B cell (primary cell): Measurements from ENCODE around the gene THRA. TPM values are rescaled to one million over a fixed set of nuclear protein-coding genes. Genes with fewer than 3 reads are reported as not detected.

Experiments used
- ATAC-seq: fragments of 200-7000 bp; cut with Tn5 transposase; one replicate; pipeline ENCODE4 v1.10.0; 2021; ENCODE audit warnings: low read depth, mild to moderate bottlenecking, moderate number of reproducible peaks, moderate library complexity
- CTCF ChIA-PET: fragments of 350-600 bp; sonication (Branson Sonifier 250); formaldehyde crosslinking; loops from one replicate; lab custom pipeline; 2021; ENCODE audit warnings: antibody characterized with exemption, inconsistent platforms; lab: Charles Lee
- POLR2A ChIA-PET: fragments of 350-600 bp; sonication (Branson Sonifier 250); formaldehyde crosslinking; loops from one replicate; lab custom pipeline; 2021; ENCODE audit warnings: antibody characterized with exemption; lab: Charles Lee
- DNase-seq: peaks from one replicate; pipeline ENCODE4 v3.0.0; 2013
- H2AFZ ChIP-seq: 2 replicates; pipeline ENCODE4 v1.6.1; 2012; ENCODE audit warnings: mild to moderate bottlenecking, low read depth, low read length; ENCODE audit not compliant: insufficient read depth, poor library complexity, severe bottlenecking
- H3K27ac ChIP-seq, 2 donors: 1 replicate in 1 of 2; 2 replicates in 1 of 2; pipeline ENCODE4 v1.5.1; 2012 to 2013; ENCODE audit warnings: low read length in 2 of 2, mild to moderate bottlenecking in 2 of 2, moderate library complexity in 1 of 2
- H3K27me3 ChIP-seq, 4 experiments: fragments of 200-600 bp in 1 of 4; sonication (generic) in 1 of 4; replicated peaks in 1 of 4; 1 replicate in 2 of 4; 2 replicates in 2 of 4; pipeline versions ENCODE4 v1.6.1 to v1.7.0; 2013 to 2016; ENCODE audit warnings: low read length in 3 of 4, mild to moderate bottlenecking in 2 of 4, mixed read lengths in 1 of 4, moderate library complexity in 1 of 4; ENCODE audit not compliant: insufficient read depth in 4 of 4, control insufficient read depth in 3 of 4; ENCODE audit errors: control extremely low read depth in 1 of 4
- H3K36me3 ChIP-seq, 2 experiments: replicated peaks in 1 of 2; 1 replicate in 1 of 2; 2 replicates in 1 of 2; pipeline versions ENCODE4 v1.6.1 to v1.7.1; 2013; ENCODE audit warnings: low read length in 1 of 2; ENCODE audit not compliant: insufficient read depth in 2 of 2, control insufficient read depth in 1 of 2; ENCODE audit errors: control extremely low read depth in 1 of 2, extremely low read depth in 1 of 2
- H3K4me1 ChIP-seq, 2 donors: fragments of 200-600 bp in 1 of 2; sonication (generic) in 1 of 2; 1 replicate in 1 of 2; 2 replicates in 1 of 2; pipeline versions ENCODE4 v1.5.1 to v1.6.1; 2013 to 2017; ENCODE audit warnings: low read length in 2 of 2; ENCODE audit not compliant: control insufficient read depth in 2 of 2, insufficient read depth in 2 of 2
- H3K4me2 ChIP-seq: replicated peaks from 2 replicates; pipeline ENCODE3; 2012; ENCODE audit warnings: mild to moderate bottlenecking, low read depth, low read length; ENCODE audit not compliant: poor library complexity, severe bottlenecking
- H3K4me3 ChIP-seq, 5 experiments: fragments of 200-600 bp in 1 of 5; sonication (generic) in 1 of 5; 1 replicate in 3 of 5; 2 replicates in 2 of 5; pipeline versions ENCODE4 v1.5.1 to v1.7.0; 2011 to 2016; ENCODE audit warnings: low read length in 4 of 5, mild to moderate bottlenecking in 4 of 5, low read depth in 2 of 5, control low read depth in 1 of 5, moderate library complexity in 1 of 5; ENCODE audit not compliant: insufficient read depth in 1 of 5; ENCODE audit errors: control extremely low read depth in 1 of 5, extremely low read depth in 1 of 5
- H3K79me2 ChIP-seq: fragments of 200-600 bp; sonication (generic); one replicate; pipeline ENCODE4 v1.6.0; 2016; ENCODE audit warnings: low read length; ENCODE audit not compliant: control insufficient read depth, insufficient read depth
- H3K9ac ChIP-seq: fragments of 200-600 bp; sonication (generic); 2 replicates; pipeline ENCODE4 v1.6.1; 2017; ENCODE audit warnings: mild to moderate bottlenecking, low read length, moderate library complexity
- H3K9me3 ChIP-seq, 3 donors: one replicate each; pipeline versions ENCODE4 v1.6.1 to v1.7.1; 2013; ENCODE audit warnings: low read length in 2 of 3; ENCODE audit not compliant: control insufficient read depth in 2 of 3, insufficient read depth in 1 of 3; ENCODE audit errors: control extremely low read depth in 1 of 3
- H4K20me1 ChIP-seq: 2 replicates; pipeline ENCODE4 v1.6.0; 2012; ENCODE audit warnings: mild to moderate bottlenecking, low read length; ENCODE audit not compliant: insufficient read depth, control insufficient read depth, poor library complexity, severe bottlenecking
- H3K27ac Mint-ChIP-seq: one replicate; pipeline ENCODE4 v1.8.0; 2021; ENCODE audit warnings: mixed read lengths
- H3K27me3 Mint-ChIP-seq: one replicate; pipeline ENCODE4 v1.8.0; 2021; ENCODE audit warnings: mixed read lengths
- H3K4me1 Mint-ChIP-seq: one replicate; pipeline ENCODE4 v1.8.0; 2021; ENCODE audit warnings: mixed read lengths
- H3K4me3 Mint-ChIP-seq: one replicate; pipeline ENCODE4 v1.8.0; 2021; ENCODE audit warnings: mixed read lengths
- H3K9me3 Mint-ChIP-seq: one replicate; pipeline ENCODE4 v1.8.0; 2022; ENCODE audit warnings: mixed read lengths; ENCODE audit not compliant: insufficient read depth
- EZH2 ChIP-seq: IDR thresholded peaks from 2 replicates; pipeline ENCODE4 v1.6.1; 2012; ENCODE audit warnings: borderline replicate concordance, low read depth, mild to moderate bottlenecking, moderate library complexity, low read length; ENCODE audit not compliant: insufficient read depth, poor library complexity, severe bottlenecking
- WGBS: methylation state at CpG from one replicate; pipeline ENCODE4 v1.1.5; 2013; ENCODE audit warnings: missing lambda C conversion rate; ENCODE audit not compliant: insufficient coverage; 5-methylcytosine and 5-hydroxymethylcytosine counted together
- intact Hi-C: fragments of 100-400 bp; cut with micrococcal nuclease; formaldehyde crosslinking; loops from one replicate; pipeline ENCODE4 v1.10.0; 2022
- polyA plus RNA-seq: library from polyadenylated mRNA; depleted of rRNA; stranded (reverse); fragments of >200 nt; gene quantifications from 2 replicates; pipeline ENCODE4 v1.2.3, GENCODE V29; 2012
- total RNA-seq, 2 donors: library from RNA; stranded (reverse); fragments of 120-200 nt in 1 of 2; gene quantifications; 1 replicate in 1 of 2; 2 replicates in 1 of 2; pipeline versions ENCODE4 v1.2.3 to v1.2.4, GENCODE V29; 2013 to 2022
- TF ChIP-seq, protein P1 (sequence below): fragments of 200-600 bp; IDR thresholded peaks from one replicate; pipeline ENCODE4 v1.8.0; 2022; ENCODE audit warnings: antibody characterized with exemption, mild to moderate bottlenecking

THRA gene
- total and polyA plus RNA-seq, 2 donors (not counting 1 experiment from before 2014, with no cell fraction given) = 8.0 to 17.1 TPM

- no peak overlapping the region for H3K27ac ChIP-seq
- H3K9ac ChIP-seq = no peak overlapping the region
- intact Hi-C loops = no loop called here
- H3K9me3 Mint-ChIP-seq = no peaks in the 10 kb centered on the region
- ChIA-PET POLR2A (interaction anchor here (0.6 to 1.2 kb wide), 2 partner anchors 17 to 32 kb away, joined by 3 read pairs; no protein-coding TSS in a partner anchor), CTCF (interaction anchor here (0.6 to 5.0 kb wide), 6 partner anchors 10 to 80 kb away, joined by 3 to 40 read pairs (median 5); no protein-coding TSS in a partner anchor)
- H3K4me1 ChIP-seq = peaks cover 31 to 40% of the 10 kb centered on the region in 2 donors
- no peak overlapping the region for H3K4me3 ChIP-seq
- 97% methylated on average over 27 of the region's 29 CpGs for WGBS
- peaks cover 0 to 47% of the 10 kb centered on the region in 2 experiments for H3K36me3 ChIP-seq
- TF ChIP-seq, protein P1, sequence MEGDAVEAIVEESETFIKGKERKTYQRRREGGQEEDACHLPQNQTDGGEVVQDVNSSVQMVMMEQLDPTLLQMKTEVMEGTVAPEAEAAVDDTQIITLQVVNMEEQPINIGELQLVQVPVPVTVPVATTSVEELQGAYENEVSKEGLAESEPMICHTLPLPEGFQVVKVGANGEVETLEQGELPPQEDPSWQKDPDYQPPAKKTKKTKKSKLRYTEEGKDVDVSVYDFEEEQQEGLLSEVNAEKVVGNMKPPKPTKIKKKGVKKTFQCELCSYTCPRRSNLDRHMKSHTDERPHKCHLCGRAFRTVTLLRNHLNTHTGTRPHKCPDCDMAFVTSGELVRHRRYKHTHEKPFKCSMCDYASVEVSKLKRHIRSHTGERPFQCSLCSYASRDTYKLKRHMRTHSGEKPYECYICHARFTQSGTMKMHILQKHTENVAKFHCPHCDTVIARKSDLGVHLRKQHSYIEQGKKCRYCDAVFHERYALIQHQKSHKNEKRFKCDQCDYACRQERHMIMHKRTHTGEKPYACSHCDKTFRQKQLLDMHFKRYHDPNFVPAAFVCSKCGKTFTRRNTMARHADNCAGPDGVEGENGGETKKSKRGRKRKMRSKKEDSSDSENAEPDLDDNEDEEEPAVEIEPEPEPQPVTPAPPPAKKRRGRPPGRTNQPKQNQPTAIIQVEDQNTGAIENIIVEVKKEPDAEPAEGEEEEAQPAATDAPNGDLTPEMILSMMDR = no peak
- no peak for TF ChIP-seq EZH2
- peaks cover 0 to 6% (median 0%) of the 10 kb centered on the region in 3 donors for H3K9me3 ChIP-seq
- DNase-seq (no peak), ATAC-seq (no peak)
- no peaks in the 10 kb centered on the region for H3K27me3 Mint-ChIP-seq
- H3K4me1 Mint-ChIP-seq = peaks cover 41% of the 10 kb centered on the region
- H3K79me2 ChIP-seq = no peaks in the 10 kb centered on the region
- H3K27me3 ChIP-seq = no peaks in the 10 kb centered on the region
- H2AFZ ChIP-seq = no peak overlapping the region
- no peak overlapping the region for H3K4me2 ChIP-seq
- no peak overlapping the region for H3K4me3 Mint-ChIP-seq
- H4K20me1 ChIP-seq = no peaks in the 10 kb centered on the region
- H3K27ac Mint-ChIP-seq = peak overlapping the region; percentile 62
Measured at GRCh38 chr17:40093005-40093579, 30.3 kb downstream of the THRA start.

DNA sequence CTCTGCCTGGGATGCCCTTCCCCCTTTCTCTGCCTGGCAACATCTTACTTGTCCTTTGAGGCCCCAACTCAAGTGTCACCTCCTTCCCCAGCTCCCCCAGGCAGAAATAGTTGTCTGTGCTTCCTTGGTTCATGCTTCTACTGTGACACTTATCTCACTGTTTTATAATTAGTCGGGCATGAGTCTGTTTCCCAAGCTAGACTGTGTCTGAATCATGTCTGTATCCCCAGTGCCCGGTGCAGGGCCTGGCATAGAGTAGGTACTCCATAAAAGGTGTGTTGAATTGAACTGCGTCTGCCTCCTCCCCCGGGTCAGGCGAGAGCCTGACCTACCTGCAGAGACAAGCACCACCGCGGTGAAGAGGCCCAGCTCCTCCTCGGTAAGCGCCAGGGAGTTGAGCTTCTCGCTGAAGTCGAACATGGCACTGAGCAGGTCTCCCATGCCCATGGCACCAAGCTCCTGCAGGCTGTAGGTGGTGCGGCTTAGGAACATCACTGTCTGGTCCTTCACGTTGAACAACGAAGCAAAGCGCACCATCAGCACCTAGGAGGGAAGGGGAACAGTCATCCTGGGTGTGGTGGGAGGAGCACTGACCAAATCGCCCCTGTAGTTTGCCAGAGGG lies 30.9 kb downstream of the THRA start:
- H3K4me2 ChIP-seq = no peak overlapping the region
- H4K20me1 ChIP-seq = no peaks in the 10 kb centered on the region
- H3K27ac ChIP-seq = no peak overlapping the region
- TF ChIP-seq, protein P1 = no peak
- no peak for TF ChIP-seq EZH2
- no peak overlapping the region for H3K4me3 ChIP-seq
- no peaks in the 10 kb centered on the region for H3K9me3 Mint-ChIP-seq
- H3K27me3 Mint-ChIP-seq = no peaks in the 10 kb centered on the region
- no peak overlapping the region for H3K9ac ChIP-seq
- ATAC-seq (no peak), DNase-seq (no peak)
- ChIA-PET POLR2A (interaction anchor here (1.2 kb wide), 1 partner anchor 18 kb away, joined by 3 read pairs; no protein-coding TSS in a partner anchor), CTCF (interaction anchor here (1.2 to 5.0 kb wide), 4 partner anchors 10 to 79 kb away, joined by 4 to 40 read pairs (median 6); no protein-coding TSS in a partner anchor)
- H3K4me1 Mint-ChIP-seq = peaks cover 47% of the 10 kb centered on the region
- peaks cover 0 to 6% (median 0%) of the 10 kb centered on the region in 3 donors for H3K9me3 ChIP-seq
- intact Hi-C loops = no loop called here
- H3K27me3 ChIP-seq = no peaks in the 10 kb centered on the region
- H3K36me3 ChIP-seq = peaks cover 0 to 44% of the 10 kb centered on the region in 2 experiments
- peak overlapping the region; percentile 62 for H3K27ac Mint-ChIP-seq
- no peak overlapping the region for H2AFZ ChIP-seq
- no peak overlapping the region for H3K4me3 Mint-ChIP-seq
- 95% methylated on average over 15 of the region's 16 CpGs for WGBS
- peaks cover 37 to 46% of the 10 kb centered on the region in 2 donors for H3K4me1 ChIP-seq
- no peaks in the 10 kb centered on the region for H3K79me2 ChIP-seq
